Measurements from ENCODE around the gene PTPRE. TPM values are rescaled to one million over a fixed set of nuclear protein-coding genes. Genes with fewer than 3 reads are reported as not detected.

PTPRE gene
- total RNA-seq, 3 donors from 2014 or later (not counting 1 experiment from before 2014, with no cell fraction given) = 274 to 280 (median 275) TPM

- intact Hi-C loops (cut with micrococcal nuclease) = no loop called here
- TF ChIP-seq CTCF (IDR thresholded peaks at IDR 0.05) = no peak
- 86% methylated on average over 12 of the region's 12 CpGs for WGBS (ENCODE audit: insufficient coverage)
- Histone ChIP-seq H3K4me1 (ENCODE audit: control insufficient read depth, insufficient read depth, low read length) (peaks cover 35% of the 10 kb centered on the region), H3K36me3 (ENCODE audit: control insufficient read depth, insufficient read depth, low read length) (no peaks in the 10 kb centered on the region), H3K27me3 (ENCODE audit: control insufficient read depth, insufficient read depth, low read length) (no peaks in the 10 kb centered on the region), H3K9me3 (ENCODE audit: control insufficient read depth, insufficient read depth, low read length) (no peaks in the 10 kb centered on the region), H3K27ac (ENCODE audit: low read length) (no peak overlapping the region), H3K4me3 (ENCODE audit: low read length) (no peak overlapping the region)
- H3K4me3 Mint-ChIP-seq = no peak overlapping the region
- no peak for DNase-seq
- H3K4me1 Mint-ChIP-seq = peaks cover 16% of the 10 kb centered on the region in 2 donors
- no peaks in the 10 kb centered on the region for H3K36me3 Mint-ChIP-seq
- H3K9me3 Mint-ChIP-seq = no peaks in the 10 kb centered on the region
- ATAC-seq = no peak
- H3K27ac Mint-ChIP-seq = no peak overlapping the region
- no peaks in the 10 kb centered on the region for H3K27me3 Mint-ChIP-seq (ENCODE audit: low read depth in 2 of 2)
Measured at GRCh38 chr10:127922675-127923366, 15.9 kb downstream of the PTPRE start.

- H3K4me3 Mint-ChIP-seq = no peak overlapping the region
- Histone ChIP-seq H3K4me1 (ENCODE audit: control insufficient read depth, insufficient read depth, low read length) (peaks cover 35% of the 10 kb centered on the region), H3K4me3 (ENCODE audit: low read length) (no peak overlapping the region), H3K27me3 (ENCODE audit: control insufficient read depth, insufficient read depth, low read length) (no peaks in the 10 kb centered on the region), H3K36me3 (ENCODE audit: control insufficient read depth, insufficient read depth, low read length) (no peaks in the 10 kb centered on the region), H3K9me3 (ENCODE audit: control insufficient read depth, insufficient read depth, low read length) (no peaks in the 10 kb centered on the region), H3K27ac (ENCODE audit: low read length) (no peak overlapping the region)
- no peak for TF ChIP-seq CTCF (IDR thresholded peaks at IDR 0.05)
- H3K9me3 Mint-ChIP-seq = no peaks in the 10 kb centered on the region
- no peaks in the 10 kb centered on the region for H3K36me3 Mint-ChIP-seq
- intact Hi-C loops (cut with micrococcal nuclease) = no loop called here
- ATAC-seq (no peak), DNase-seq (no peak)
- H3K27ac Mint-ChIP-seq = no peak overlapping the region
- 75% methylated on average over 1 of the region's 1 CpG for WGBS (ENCODE audit: insufficient coverage)
- H3K27me3 Mint-ChIP-seq (ENCODE audit: low read depth in 2 of 2) = no peaks in the 10 kb centered on the region
- H3K4me1 Mint-ChIP-seq = peaks cover 16% of the 10 kb centered on the region in 2 donors
Measured at GRCh38 chr10:127923646-127924045, 16.7 kb downstream of the PTPRE start.

- Histone ChIP-seq H3K4me1 (ENCODE audit: control insufficient read depth, insufficient read depth, low read length) (peaks cover 26% of the 10 kb centered on the region), H3K9me3 (ENCODE audit: control insufficient read depth, insufficient read depth, low read length) (no peaks in the 10 kb centered on the region), H3K27me3 (ENCODE audit: control insufficient read depth, insufficient read depth, low read length) (no peaks in the 10 kb centered on the region), H3K36me3 (ENCODE audit: control insufficient read depth, insufficient read depth, low read length) (no peaks in the 10 kb centered on the region), H3K4me3 (ENCODE audit: low read length) (no peak overlapping the region), H3K27ac (ENCODE audit: low read length) (no peak overlapping the region)
- 58% methylated on average over 5 of the region's 6 CpGs for WGBS (ENCODE audit: insufficient coverage)
- Mint-ChIP-seq H3K27ac (no peak overlapping the region), H3K27me3 (ENCODE audit: low read depth in 2 of 2) (no peaks in the 10 kb centered on the region), H3K9me3 (no peaks in the 10 kb centered on the region), H3K4me1 (peaks cover 4 to 5% of the 10 kb centered on the region in 2 donors), H3K4me3 (no peak overlapping the region), H3K36me3 (no peaks in the 10 kb centered on the region)
- intact Hi-C loops (cut with micrococcal nuclease) = no loop called here
- TF ChIP-seq CTCF (IDR thresholded peaks at IDR 0.05) = no peak
- DNase-seq (no peak), ATAC-seq (peak in 1 of 3 donors; percentile 39)
Measured at GRCh38 chr10:127925471-127926207, 18.7 kb downstream of the PTPRE start.
